GM21619 (cell line): ENCODE results near the gene KLC3.
A peak's percentile ranks its signal among the peaks of the same experiment; 100 is the strongest.

ENCODE experiments used
- ATAC-seq: cut with Tn5 transposase; IDR thresholded peaks from one replicate; pipeline ENCODE4 v1.9.1; 2021; ENCODE audit not compliant: unreplicated experiment

The KLC3 gene

DNA sequence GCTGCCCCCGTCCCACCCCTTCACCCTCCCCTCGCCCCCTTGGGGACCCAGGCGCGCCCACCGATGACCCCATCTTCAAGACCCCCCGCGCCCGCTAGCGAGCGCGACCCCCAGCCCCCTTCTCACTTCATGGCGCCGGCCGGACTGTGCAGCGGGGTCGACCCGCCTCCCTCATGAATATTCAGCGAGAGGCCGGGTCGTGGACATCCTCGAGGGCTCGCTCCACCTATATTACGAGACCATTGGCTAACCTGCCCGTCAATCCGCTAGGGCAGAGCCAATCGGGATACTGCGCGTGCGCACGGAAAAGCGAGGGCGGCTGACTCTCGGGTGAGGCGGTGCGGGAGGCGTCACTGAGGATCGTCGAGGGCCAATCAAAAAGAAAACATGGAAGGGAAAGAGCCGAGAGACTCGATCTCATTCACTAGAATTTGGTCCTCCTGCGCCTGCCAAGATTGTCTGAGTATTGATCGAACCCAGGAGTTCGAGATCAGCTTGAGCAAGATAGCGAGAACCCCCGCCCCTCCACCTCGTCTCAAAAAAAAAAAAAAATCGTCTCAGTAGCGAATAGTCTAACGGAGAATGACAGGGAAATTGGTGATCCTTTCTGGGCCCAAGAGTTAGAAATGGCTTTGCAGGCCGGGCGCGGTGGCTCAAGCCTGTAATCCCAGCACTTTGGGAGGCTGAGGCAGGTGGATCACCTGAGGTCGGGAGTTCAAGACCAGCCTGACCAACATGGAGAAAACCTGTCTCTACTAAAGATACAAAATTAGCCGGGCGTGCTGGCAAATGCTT is 30.1 kb downstream of the KLC3 start, which contains the start of gene ERCC2:
ERCC2 (minus strand) TSS at position 164 of the 795 bp plus-strand sequence; CDS start at position 131, 33 bp downstream.
- ATAC-seq = peak; percentile 90

DNA sequence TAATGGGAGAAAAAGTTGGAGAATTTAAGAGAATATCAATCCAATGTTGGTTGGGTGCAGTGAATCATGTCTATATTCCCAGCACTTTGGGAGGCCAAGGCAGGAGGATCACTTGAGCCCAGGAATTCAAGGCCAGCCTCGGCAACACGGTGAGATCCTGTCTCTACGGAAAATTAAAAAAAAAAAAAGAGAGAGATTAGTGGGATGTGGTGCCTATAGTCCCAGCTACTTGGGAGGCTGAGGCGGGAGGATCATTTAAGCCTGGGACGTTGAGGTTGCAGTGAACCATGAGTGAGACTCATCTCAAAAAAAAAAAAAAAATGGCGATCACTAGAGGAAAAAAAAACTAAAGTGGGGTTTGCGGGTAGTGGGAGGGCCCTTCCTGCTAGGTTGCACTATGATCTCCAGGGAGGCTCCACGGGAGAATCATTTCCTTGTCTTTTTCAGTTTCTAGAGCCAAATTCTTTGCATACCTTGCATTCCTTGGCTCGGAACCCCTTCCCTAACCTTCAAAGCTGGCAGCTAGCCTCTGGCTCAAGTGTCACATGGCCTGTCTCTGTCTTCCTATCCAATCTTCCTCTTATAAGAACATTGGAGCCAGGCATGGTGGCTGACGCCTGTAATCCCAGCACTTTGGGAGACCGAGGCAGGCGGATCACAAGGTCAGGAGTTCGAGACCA is 35.6 kb downstream of the KLC3 start:
- ATAC-seq = no peak

DNA sequence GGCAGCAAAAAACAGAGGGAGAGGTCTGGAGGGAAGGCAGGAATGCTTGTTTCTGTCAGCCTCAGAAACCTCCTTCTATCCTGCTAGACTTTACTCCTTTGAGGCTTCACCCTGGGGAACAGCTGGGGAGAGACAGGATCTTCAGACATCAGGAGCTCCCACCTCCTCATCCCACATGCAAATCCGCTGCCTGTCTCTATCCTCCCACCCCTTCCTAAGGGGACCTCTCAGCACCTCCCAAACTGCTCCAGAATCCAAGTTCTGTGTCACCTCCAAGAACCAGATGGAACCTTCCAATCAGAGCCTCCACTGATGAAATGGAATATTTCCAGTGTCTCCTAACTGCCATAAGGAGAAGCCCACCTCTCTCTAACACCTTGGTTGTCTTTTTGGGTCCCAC is 39.6 kb downstream of the KLC3 start:
- no peak for ATAC-seq

DNA sequence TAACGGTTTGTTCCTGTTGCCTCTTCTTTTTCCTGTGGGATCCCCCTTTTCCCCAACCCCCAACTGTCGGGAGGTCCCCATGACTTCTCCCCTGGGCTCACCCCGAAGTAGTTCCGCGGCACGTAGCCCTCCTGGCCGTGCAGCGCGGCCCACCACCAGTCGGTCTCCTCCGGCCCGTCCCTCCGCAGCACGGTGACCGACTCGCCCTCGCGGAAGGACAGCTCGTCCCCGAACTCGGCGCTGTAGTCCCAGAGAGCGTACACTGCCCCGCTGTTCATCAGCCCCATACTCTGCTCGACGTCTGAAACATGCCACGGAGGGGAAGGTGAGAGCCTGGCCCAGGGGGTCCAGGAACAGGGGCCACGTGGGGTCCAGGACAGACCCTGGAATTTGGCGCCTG is 41.9 kb downstream of the KLC3 start:
- ATAC-seq = no peak

DNA sequence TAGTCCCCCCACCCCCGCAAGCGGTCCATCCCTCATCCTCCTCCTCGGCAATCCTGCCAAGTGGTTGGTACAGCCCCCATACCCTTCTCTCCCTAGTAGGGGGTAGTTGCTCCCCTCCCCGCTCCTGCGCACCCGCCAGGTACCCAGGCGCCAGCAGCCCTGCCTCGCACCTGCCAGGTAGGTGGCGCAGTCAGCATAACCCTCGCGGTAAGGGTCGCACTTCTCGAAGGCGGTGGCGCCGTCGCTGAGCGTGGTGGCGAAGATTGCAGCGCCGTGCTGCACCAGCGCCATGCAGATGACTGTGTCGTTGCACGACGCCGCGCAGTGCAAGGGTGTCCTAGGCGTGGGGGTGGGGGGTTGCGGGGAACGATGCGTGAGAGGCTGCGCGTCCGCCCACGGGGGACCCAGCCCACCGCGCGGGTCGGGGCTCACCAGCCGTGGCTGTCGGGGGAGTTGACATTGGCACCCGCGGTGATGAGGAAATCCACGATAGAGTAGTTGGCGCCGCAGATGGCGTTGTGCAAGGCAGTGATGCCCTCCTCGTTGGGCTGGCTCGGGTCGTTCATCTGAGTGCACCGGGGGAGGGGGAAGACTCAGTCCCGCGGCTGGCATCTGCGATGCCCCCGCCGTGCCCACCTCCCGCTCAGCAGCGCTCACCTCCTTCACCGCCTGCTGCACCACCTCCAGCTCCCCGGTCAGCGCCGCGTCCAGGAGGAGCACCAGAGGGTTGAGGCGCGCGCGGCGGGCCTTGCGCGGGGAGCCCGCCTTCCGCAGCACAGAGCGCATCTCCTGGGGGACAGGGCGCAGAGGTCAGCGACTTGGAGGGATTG is 45.1 kb downstream of the KLC3 start:
- no peak for ATAC-seq

DNA sequence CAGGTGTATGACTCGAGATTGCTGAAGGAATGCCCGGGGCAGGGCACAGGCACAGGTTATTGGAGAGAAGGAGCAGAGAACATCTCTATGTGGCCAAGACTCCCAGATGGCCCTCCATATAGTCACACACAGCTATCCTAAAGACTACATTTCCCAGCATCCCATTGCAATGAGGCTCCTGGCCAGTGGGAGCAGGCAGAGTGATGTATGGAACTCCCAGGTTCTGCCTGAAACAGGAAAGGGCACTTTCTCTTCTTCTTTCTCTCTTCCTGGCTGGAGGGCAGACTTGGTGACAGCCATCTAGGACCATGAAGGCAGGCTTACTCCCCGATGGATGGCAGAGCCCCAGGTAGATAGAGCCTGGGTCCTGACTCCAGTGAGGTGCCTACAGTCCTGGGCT is 50.8 kb downstream of the KLC3 start:
- no peak for ATAC-seq

DNA sequence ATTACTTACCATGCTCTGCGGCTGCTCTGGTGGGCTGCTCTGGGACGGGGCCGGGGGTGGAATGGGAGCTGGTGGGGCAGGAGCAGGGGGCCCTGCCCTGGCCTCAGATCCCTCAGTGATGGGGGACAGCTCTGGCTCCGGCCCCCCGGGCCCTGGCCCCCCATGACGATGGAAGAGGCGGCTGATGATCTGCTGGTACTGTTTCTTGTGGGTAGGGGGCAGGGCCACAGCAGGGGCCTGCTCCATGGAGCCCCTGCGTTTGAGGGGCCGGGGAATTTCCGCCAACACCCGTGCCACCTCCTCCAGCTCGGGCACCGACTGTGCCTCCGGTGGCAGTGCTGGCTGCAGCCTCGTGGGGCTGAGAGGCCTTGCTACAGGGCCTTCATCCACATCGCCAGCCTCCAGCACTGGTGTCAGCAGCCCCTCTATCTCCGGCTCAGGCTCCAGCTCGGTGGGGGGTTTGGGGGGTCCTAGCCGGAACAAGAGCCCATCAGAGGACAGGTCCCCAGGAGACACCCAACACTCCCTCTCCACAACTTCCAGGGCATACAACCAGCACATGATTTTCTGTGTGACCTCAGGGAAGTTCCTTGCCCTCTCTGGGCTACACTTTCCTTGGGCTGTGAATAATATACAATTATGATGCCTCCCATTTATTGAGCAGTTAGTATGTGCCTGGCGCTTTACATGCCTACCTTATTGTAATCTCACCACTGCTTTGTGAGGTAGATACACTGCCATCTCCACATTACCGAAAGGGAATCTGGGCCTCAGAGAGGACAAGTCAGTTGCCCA is 51.5 kb downstream of the KLC3 start:
- no peak for ATAC-seq

DNA sequence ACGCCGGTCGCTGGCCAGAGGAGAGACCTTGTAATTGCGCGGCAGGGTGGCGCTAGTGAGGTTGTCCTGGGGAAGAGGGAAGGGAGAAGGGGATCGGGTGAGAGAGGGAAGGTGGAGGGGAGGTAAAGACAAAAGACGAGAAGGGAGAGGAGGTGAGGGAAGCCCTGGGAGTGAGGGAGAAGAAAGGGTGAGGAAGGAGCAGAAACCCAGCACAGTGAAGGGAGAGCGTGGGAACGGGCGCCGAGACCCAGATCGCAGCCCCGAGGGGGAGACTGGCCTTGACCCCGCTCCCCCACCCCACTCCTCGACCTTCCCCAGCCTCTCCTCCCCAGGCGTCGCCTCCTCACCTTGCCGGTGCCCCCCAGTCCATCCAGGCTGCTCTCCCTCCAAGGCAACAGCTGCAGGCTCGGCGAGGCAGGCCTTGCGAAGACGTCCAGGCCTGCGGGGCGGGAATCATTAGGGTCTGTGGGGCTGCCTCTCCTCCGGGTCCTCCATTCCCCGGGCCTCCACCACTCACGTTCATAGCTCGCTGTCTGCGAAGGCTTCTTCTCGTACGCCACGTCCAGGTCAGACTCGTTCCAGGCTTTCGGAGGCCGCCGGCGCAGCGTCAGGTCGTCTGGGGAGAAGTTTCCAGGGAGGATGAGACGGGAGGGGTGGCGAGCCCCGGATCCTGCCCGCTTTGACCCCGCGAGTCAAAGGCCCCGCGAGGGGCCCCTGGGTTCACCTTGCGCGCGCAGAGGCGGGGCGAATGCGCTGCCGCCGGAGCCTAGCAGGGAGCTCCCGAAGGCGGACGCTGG is 55.5 kb downstream of the KLC3 start:
- ATAC-seq = no peak

DNA sequence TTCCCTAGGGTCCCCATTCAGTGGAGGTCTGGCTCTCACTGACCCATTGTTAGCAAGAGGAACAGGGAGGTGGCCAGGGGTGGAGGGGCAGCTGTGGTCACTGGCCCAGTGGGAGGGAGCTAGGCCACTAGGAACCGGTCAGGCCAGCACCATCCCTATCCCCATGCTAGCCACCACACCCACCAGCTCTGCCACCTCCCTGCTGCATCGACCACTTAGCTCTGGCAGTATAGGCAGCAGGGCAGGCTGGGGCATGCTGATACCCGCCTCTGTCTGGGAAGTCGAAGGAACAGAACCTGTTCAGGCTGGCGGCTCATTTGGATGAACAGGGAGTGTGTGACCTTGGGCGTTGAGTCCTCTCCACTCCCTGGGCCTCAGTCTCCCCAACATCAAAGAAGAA is 59.6 kb downstream of the KLC3 start:
- no peak for ATAC-seq
